GM19328 (cell line): ENCODE results near the gene EPGN.

ENCODE experiments used
- ATAC-seq: cut with Tn5 transposase; IDR thresholded peaks from one replicate; pipeline ENCODE4 v1.9.1; 2021; ENCODE audit warnings: mild to moderate bottlenecking, moderate library complexity; ENCODE audit not compliant: unreplicated experiment

The EPGN gene

GRCh38 chr4:74307170-74307569, 1.1 kb upstream of the EPGN start:
- no peak for ATAC-seq

- ATAC-seq = no peak
Observed at GRCh38 chr4:74309223-74309622, 953 bp downstream of the EPGN start.

- no peak for ATAC-seq
Observed at GRCh38 chr4:74311696-74312313, 3.5 kb downstream of the EPGN start.

GRCh38 chr4:74314329-74314728, 6.1 kb downstream of the EPGN start:
- no peak for ATAC-seq

GRCh38 chr4:74314944-74315343, 6.7 kb downstream of the EPGN start:
- no peak for ATAC-seq

GRCh38 chr4:74315376-74315775, 7.1 kb downstream of the EPGN start:
- no peak for ATAC-seq

- ATAC-seq = no peak
Observed at GRCh38 chr4:74316397-74316796, 8.1 kb downstream of the EPGN start.

- ATAC-seq = no peak
Observed at GRCh38 chr4:74317616-74318246, 9.5 kb downstream of the EPGN start.

- ATAC-seq = no peak
Observed at GRCh38 chr4:74318276-74318675, 10.0 kb downstream of the EPGN start.

- ATAC-seq = no peak
Observed at GRCh38 chr4:74319470-74319869, 11.2 kb downstream of the EPGN start.

- peak; percentile 71 for ATAC-seq
Observed at GRCh38 chr4:74320559-74321118, 12.4 kb downstream of the EPGN start.

- no peak for ATAC-seq
Observed at GRCh38 chr4:74322301-74322700, 14.0 kb downstream of the EPGN start.

GRCh38 chr4:74323663-74324062, 15.4 kb downstream of the EPGN start:
- no peak for ATAC-seq

- no peak for ATAC-seq
Observed at GRCh38 chr4:74324262-74324661, 16.0 kb downstream of the EPGN start.

GRCh38 chr4:74325886-74326285, 17.6 kb downstream of the EPGN start:
- ATAC-seq = no peak

- no peak for ATAC-seq
Observed at GRCh38 chr4:74327762-74328161, 19.5 kb downstream of the EPGN start.

- no peak for ATAC-seq
Observed at GRCh38 chr4:74328501-74328900, 20.2 kb downstream of the EPGN start.

- ATAC-seq = no peak
Observed at GRCh38 chr4:74329307-74329706, 21.0 kb downstream of the EPGN start.

- no peak for ATAC-seq
Observed at GRCh38 chr4:74330295-74330750, 22.1 kb downstream of the EPGN start.

- no peak for ATAC-seq
Observed at GRCh38 chr4:74331252-74331651, 23.0 kb downstream of the EPGN start.

GRCh38 chr4:74331944-74332343, 23.7 kb downstream of the EPGN start:
- ATAC-seq = no peak

- no peak for ATAC-seq
Observed at GRCh38 chr4:74334636-74335035, 26.4 kb downstream of the EPGN start.
